Thyroid gland (tissue), 4 donors: ENCODE data around the gene ZNF814. TPM values are rescaled to one million over a fixed set of nuclear protein-coding genes. Genes with fewer than 3 reads are reported as not detected.

ENCODE experiments used
- DNase-seq, 2 donors: peaks; one replicate each; pipeline ENCODE4 v3.0.0-alpha.2; 2019
- H3K27ac ChIP-seq, 3 donors: fragments of 200-600 bp; sonication (generic); 1 replicate in 2 of 3; 2 replicates in 1 of 3; pipeline ENCODE4 v1.5.1; 2016 to 2019; ENCODE audit warnings: mild to moderate bottlenecking in 1 of 3, moderate library complexity in 1 of 3
- H3K27me3 ChIP-seq: fragments of 200-600 bp; sonication (generic); one replicate; pipeline ENCODE4 v1.5.1; 2019
- H3K36me3 ChIP-seq, 2 donors: fragments of 200-600 bp; sonication (generic); one replicate each; pipeline ENCODE4 v1.5.1; 2016 to 2019
- H3K4me1 ChIP-seq, 2 donors: fragments of 200-600 bp; sonication (generic); one replicate each; pipeline ENCODE4 v1.5.1; 2017 to 2019
- H3K4me3 ChIP-seq, 3 donors: fragments of 200-600 bp; sonication (generic); replicated peaks in 1 of 3; 1 replicate in 2 of 3; 2 replicates in 1 of 3; pipeline ENCODE4 v1.5.1; 2016; ENCODE audit warnings: mild to moderate bottlenecking in 1 of 3
- H3K9me3 ChIP-seq: fragments of 200-600 bp; sonication (generic); one replicate; pipeline ENCODE4 v1.5.1; 2017
- POLR2A ChIP-seq, 2 donors: fragments of 450-650 bp; IDR thresholded peaks; one replicate each; pipeline ENCODE4 v1.6.1; 2017; ENCODE audit warnings: antibody characterized with exemption in 2 of 2, mild to moderate bottlenecking in 2 of 2, moderate library complexity in 1 of 2
- WGBS, 2 donors: methylation state at CpG; one replicate each; pipeline ENCODE4 v1.1.5; 2017; 5-methylcytosine and 5-hydroxymethylcytosine counted together
- intact Hi-C: fragments of 100-400 bp; cut with DNase I; formaldehyde crosslinking; loops from one replicate; pipeline ENCODE4 v1.15.1; 2023
- total RNA-seq, 4 donors: library from RNA; depleted of rRNA; stranded (reverse); fragments of >200 nt; gene quantifications; one replicate each; pipeline ENCODE4 v1.2.3, GENCODE V29; 2016
- TF ChIP-seq, protein P1 (sequence below), 6 experiments: fragments of 200-600 bp in 3 of 6; fragments of 450-650 bp in 3 of 6; sonication (generic) in 3 of 6; IDR thresholded peaks; one replicate each; pipeline ENCODE4 v1.5.1; 2016 to 2019; ENCODE audit warnings: antibody characterized with exemption in 6 of 6, mild to moderate bottlenecking in 2 of 6, inconsistent platforms in 1 of 6, moderate library complexity in 1 of 6

Gene ZNF814
- total RNA-seq, 4 donors from 2014 or later: 25.6 to 41.4 (median 31.6) TPM

GRCh38 chr19:57802269-57802668 is 86.6 kb downstream of the ZNF814 start:
- no peak for DNase-seq
- Histone ChIP-seq H3K4me1 (peaks cover 7 to 8% of the 10 kb centered on the region in 2 donors), H3K9me3 (no peaks in the 10 kb centered on the region), H3K4me3 (no peak overlapping the region), H3K36me3 (no peaks in the 10 kb centered on the region), H3K27ac (no peak overlapping the region), H3K27me3 (no peaks in the 10 kb centered on the region)
- intact Hi-C loops: no loop called here
- WGBS, 2 donors: 97% methylated on average over 4 of the region's 4 CpGs
- TF ChIP-seq, protein P1, sequence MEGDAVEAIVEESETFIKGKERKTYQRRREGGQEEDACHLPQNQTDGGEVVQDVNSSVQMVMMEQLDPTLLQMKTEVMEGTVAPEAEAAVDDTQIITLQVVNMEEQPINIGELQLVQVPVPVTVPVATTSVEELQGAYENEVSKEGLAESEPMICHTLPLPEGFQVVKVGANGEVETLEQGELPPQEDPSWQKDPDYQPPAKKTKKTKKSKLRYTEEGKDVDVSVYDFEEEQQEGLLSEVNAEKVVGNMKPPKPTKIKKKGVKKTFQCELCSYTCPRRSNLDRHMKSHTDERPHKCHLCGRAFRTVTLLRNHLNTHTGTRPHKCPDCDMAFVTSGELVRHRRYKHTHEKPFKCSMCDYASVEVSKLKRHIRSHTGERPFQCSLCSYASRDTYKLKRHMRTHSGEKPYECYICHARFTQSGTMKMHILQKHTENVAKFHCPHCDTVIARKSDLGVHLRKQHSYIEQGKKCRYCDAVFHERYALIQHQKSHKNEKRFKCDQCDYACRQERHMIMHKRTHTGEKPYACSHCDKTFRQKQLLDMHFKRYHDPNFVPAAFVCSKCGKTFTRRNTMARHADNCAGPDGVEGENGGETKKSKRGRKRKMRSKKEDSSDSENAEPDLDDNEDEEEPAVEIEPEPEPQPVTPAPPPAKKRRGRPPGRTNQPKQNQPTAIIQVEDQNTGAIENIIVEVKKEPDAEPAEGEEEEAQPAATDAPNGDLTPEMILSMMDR (IDR thresholded peaks at IDR 0.05): no peak
- no peak for TF ChIP-seq POLR2A (IDR thresholded peaks at IDR 0.05)

DNA sequence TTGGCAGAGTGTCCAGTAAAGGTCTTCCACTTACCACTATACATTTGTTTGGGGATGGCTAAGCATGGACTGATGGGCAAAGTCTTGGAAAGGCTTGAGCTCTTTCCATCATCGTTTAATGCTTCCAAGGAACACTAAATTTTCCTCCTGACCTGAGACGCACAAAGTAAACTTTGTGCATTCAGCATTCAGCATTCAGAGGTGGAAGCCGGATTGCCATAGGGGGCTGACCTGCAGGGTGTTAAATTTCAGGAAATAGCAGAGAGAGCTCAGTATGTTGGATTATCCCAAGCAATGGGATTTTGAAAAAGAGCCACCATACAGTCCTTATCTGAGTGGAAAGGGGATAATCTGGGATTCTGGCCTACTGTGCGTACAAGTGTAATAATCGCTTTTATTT is 88.1 kb downstream of the ZNF814 start:
- Histone ChIP-seq H3K4me3 (no peak overlapping the region), H3K27me3 (no peaks in the 10 kb centered on the region), H3K36me3 (no peaks in the 10 kb centered on the region), H3K9me3 (no peaks in the 10 kb centered on the region), H3K27ac (no peak overlapping the region), H3K4me1 (peaks cover 8 to 12% of the 10 kb centered on the region in 2 donors)
- 75 to 81% methylated on average over 5 of the region's 5 CpGs for WGBS, 2 donors
- DNase-seq: no peak
- intact Hi-C loops: no loop called here
- TF ChIP-seq POLR2A (IDR thresholded peaks at IDR 0.05): no peak
- TF ChIP-seq, protein P1 (IDR thresholded peaks at IDR 0.05): no peak

Other genes starting within 250 kb of the ZNF814 start
- 1 to 10 TPM in 1 of 4 donors, under 1 TPM in 3; 0.22 to 1.1 (median 0.47) TPM for gene ZSCAN4, start 220.1 kb downstream of the ZNF814 start, total RNA-seq
- 10 to 100 TPM; 11.2 to 23.6 (median 17.7) TPM for gene ZNF551, start 207.1 kb downstream of the ZNF814 start, total RNA-seq
- gene ZNF154, start 179.8 kb downstream of the ZNF814 start, total RNA-seq: 10 to 100 TPM; 15.6 to 25.8 (median 18.2) TPM
- gene ZNF671, start 161.4 kb downstream of the ZNF814 start, total RNA-seq: 10 to 100 TPM; 16.8 to 27.6 (median 20.7) TPM
- gene ZNF776, start 142.2 kb downstream of the ZNF814 start, total RNA-seq: 10 to 100 TPM; 17.6 to 24.4 (median 22.4) TPM
- 10 to 100 TPM; 23.8 to 30.5 (median 27.5) TPM for gene ZNF586, start 119.4 kb downstream of the ZNF814 start, total RNA-seq
- gene ZNF552, start 74.1 kb downstream of the ZNF814 start, total RNA-seq: 10 to 100 TPM in 2 of 4 donors, 1 to 10 TPM in 2; 5.3 to 13.6 (median 10.2) TPM
- gene ZNF587B, start 58.7 kb downstream of the ZNF814 start, total RNA-seq: 10 to 100 TPM; 21.8 to 35.8 (median 23.9) TPM
- gene ZNF587, start 39.2 kb downstream of the ZNF814 start, total RNA-seq: 10 to 100 TPM; 15.9 to 36.5 (median 24.4) TPM
- gene ZNF417, start 27.6 kb upstream of the ZNF814 start, total RNA-seq: 10 to 100 TPM; 17.7 to 33.0 (median 25.1) TPM
- gene ZNF418, start 46.4 kb upstream of the ZNF814 start, total RNA-seq: 10 to 100 TPM in 3 of 4 donors, 1 to 10 TPM in 1; 9.3 to 17.2 (median 11.7) TPM
- 10 to 100 TPM in 1 of 4 donors, 1 to 10 TPM in 3; 5.7 to 11.1 (median 6.3) TPM for gene ZNF256, start 58.7 kb upstream of the ZNF814 start, total RNA-seq
- gene C19orf18, start 85.5 kb upstream of the ZNF814 start, total RNA-seq: not detected
- 10 to 100 TPM; 30.2 to 60.4 (median 38.6) TPM for gene ZNF606, start 113.8 kb upstream of the ZNF814 start, total RNA-seq
- gene ZSCAN1, start 145.0 kb upstream of the ZNF814 start, total RNA-seq: 1 to 10 TPM in 3 of 4 donors, under 1 TPM in 1; 0.88 to 7.5 (median 3.4) TPM
- 10 to 100 TPM; 12.6 to 22.9 (median 18.1) TPM for gene ZNF135, start 170.2 kb upstream of the ZNF814 start, total RNA-seq
- 100 to 1,000 TPM; 129 to 150 (median 132) TPM for gene ZSCAN18, start 209.2 kb upstream of the ZNF814 start, total RNA-seq